Measurements from ENCODE around the gene OSBP2. TPM values are rescaled to one million over a fixed set of nuclear protein-coding genes. Genes with fewer than 3 reads are reported as not detected.

OSBP2 gene
- total and polyA plus RNA-seq, 2 donors, result 0.46 to 1.4 TPM

DNA sequence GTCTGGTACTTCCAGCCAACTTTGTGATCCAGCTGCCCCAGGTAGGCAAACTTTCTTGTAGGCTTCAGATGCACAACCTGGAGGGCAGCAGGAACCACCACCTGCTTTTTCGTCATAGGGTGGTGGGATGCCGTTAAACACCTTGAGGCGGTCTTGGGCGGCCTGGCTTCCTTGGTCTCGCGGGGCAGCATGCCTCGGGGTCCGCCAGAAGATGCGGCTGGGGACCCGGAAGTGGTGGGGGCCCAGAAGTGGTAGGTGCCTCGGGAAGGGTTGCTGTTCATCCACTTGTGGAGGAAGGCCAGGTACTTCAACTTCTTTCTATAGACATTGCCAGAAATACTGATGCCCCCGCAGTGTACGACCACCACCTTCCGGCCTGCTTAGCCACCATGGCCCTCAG lies 40.3 kb upstream of the OSBP2 start:
- no peaks in the 10 kb centered on the region for H3K4me1 ChIP-seq (ENCODE audit: control insufficient read depth in 2 of 2, insufficient read depth in 2 of 2, low read length in 2 of 2)
- 98% methylated on average over 14 of the region's 14 CpGs for WGBS
- H3K36me3 ChIP-seq (ENCODE audit: control insufficient read depth in 2 of 2, insufficient read depth in 2 of 2, low read length in 1 of 2), result no peaks in the 10 kb centered on the region
- H3K27ac ChIP-seq (ENCODE audit: low read depth in 1 of 2, low read length in 1 of 2), result no peak overlapping the region
- no peak for DNase-seq (ENCODE audit: low read depth in 6 of 9, low spot score in 9 of 9)
- no peaks in the 10 kb centered on the region for H3K27me3 ChIP-seq (ENCODE audit: control insufficient read depth in 2 of 2, insufficient read depth in 1 of 2, low read length in 1 of 2)
- H3K9me3 ChIP-seq (ENCODE audit: control insufficient read depth in 2 of 2, insufficient read depth in 1 of 2, low read length in 1 of 2), result no peaks in the 10 kb centered on the region
- H3K4me3 ChIP-seq (ENCODE audit: low read length in 2 of 2), result no peak overlapping the region

DNA sequence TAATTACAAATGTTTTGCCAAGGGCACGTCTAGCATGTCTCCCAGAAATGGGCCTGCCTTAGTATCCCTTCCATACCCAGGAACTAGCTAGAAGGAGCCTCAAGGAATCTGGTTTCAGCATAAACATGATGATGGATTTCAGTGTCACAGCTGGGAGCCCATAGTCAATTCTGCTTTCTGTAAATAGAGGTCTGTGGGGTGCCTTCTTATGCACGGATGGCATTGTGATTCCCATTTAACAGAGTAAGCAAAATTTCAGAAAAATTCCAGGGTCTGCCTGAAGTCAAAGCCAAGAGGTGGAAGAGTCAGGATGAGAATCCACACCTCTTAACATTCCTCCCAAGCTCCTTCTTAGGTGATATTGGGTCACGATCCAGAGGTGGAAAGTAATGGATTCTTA lies 39.1 kb upstream of the OSBP2 start:
- H3K9me3 ChIP-seq (ENCODE audit: control insufficient read depth in 2 of 2, insufficient read depth in 1 of 2, low read length in 1 of 2), result no peaks in the 10 kb centered on the region
- WGBS, result 97% methylated on average over 3 of the region's 3 CpGs
- H3K27ac ChIP-seq (ENCODE audit: low read depth in 1 of 2, low read length in 1 of 2), result no peak overlapping the region

DNA sequence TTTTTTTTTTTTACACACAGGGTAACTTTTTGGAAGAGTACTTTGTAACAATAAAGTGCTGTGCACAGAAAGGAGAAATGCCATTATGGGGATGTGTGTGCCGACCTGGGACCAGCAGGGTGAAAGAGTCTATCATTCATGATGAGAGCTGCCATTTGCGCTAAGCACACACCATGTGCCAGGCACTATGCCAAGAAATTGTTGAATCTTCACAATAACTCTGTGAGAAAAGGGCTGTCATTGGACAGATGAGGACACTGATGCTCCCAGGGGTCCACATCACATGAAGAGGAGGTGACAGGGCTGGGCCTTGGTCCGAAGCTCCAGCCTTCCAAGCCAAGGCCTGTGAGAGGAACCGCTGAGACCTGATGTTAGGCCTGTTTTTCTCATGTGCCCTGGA lies 32.6 kb upstream of the OSBP2 start:
- H3K4me3 ChIP-seq (ENCODE audit: low read length in 2 of 2), result no peak overlapping the region
- no peak overlapping the region for H3K27ac ChIP-seq (ENCODE audit: low read depth in 1 of 2, low read length in 1 of 2)
- WGBS, result 97% methylated on average over 4 of the region's 4 CpGs
- DNase-seq (ENCODE audit: low read depth in 6 of 9, low spot score in 9 of 9), result no peak
- peaks cover 0 to 5% of the 10 kb centered on the region in 2 donors for H3K4me1 ChIP-seq (ENCODE audit: control insufficient read depth in 2 of 2, insufficient read depth in 2 of 2, low read length in 2 of 2)
- no peaks in the 10 kb centered on the region for H3K27me3 ChIP-seq (ENCODE audit: control insufficient read depth in 2 of 2, insufficient read depth in 1 of 2, low read length in 1 of 2)
- H3K36me3 ChIP-seq (ENCODE audit: control insufficient read depth in 2 of 2, insufficient read depth in 2 of 2, low read length in 1 of 2), result peaks cover 7 to 22% of the 10 kb centered on the region in 2 donors
- H3K9me3 ChIP-seq (ENCODE audit: control insufficient read depth in 2 of 2, insufficient read depth in 1 of 2, low read length in 1 of 2), result no peaks in the 10 kb centered on the region

More for the DNA sequence above, 39.1 kb upstream of the OSBP2 start:
- Histone ChIP-seq H3K36me3 (ENCODE audit: control insufficient read depth in 2 of 2, insufficient read depth in 2 of 2, low read length in 1 of 2) (no peaks in the 10 kb centered on the region), H3K27me3 (ENCODE audit: control insufficient read depth in 2 of 2, insufficient read depth in 1 of 2, low read length in 1 of 2) (no peaks in the 10 kb centered on the region), H3K4me3 (ENCODE audit: low read length in 2 of 2) (no peak overlapping the region), H3K4me1 (ENCODE audit: control insufficient read depth in 2 of 2, insufficient read depth in 2 of 2, low read length in 2 of 2) (no peaks in the 10 kb centered on the region)
- no peak for DNase-seq (ENCODE audit: low read depth in 6 of 9, low spot score in 9 of 9)

DNA sequence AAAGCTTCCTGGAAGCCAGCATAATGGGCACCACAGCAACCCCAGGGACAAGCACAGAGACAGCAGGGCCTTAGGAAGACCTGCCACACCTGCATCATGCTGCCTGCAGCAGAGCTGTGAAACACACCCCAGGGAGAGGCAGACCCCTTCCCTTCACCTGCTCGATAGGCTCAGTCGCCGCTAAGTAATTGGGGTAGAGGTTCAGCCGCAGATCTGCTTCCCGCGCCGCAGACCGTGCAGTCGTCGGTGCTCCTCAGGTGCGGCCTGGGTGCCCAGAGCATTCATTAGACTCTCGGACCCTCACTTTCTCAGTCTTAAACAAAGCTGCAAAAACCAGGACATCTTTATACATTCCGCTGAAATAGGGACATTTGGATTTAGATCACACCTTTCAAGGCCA lies 29.9 kb upstream of the OSBP2 start:
- H3K9me3 ChIP-seq (ENCODE audit: control insufficient read depth in 2 of 2, insufficient read depth in 1 of 2, low read length in 1 of 2), result no peaks in the 10 kb centered on the region
- 98% methylated on average over 13 of the region's 13 CpGs for WGBS
- peaks cover 7 to 22% of the 10 kb centered on the region in 2 donors for H3K36me3 ChIP-seq (ENCODE audit: control insufficient read depth in 2 of 2, insufficient read depth in 2 of 2, low read length in 1 of 2)
- DNase-seq (ENCODE audit: low read depth in 6 of 9, low spot score in 9 of 9), result no peak
- H3K27me3 ChIP-seq (ENCODE audit: control insufficient read depth in 2 of 2, insufficient read depth in 1 of 2, low read length in 1 of 2), result peaks cover 7 to 17% of the 10 kb centered on the region in 2 donors
- peaks cover 5 to 8% of the 10 kb centered on the region in 2 donors for H3K4me1 ChIP-seq (ENCODE audit: control insufficient read depth in 2 of 2, insufficient read depth in 2 of 2, low read length in 2 of 2)
- H3K27ac ChIP-seq (ENCODE audit: low read depth in 1 of 2, low read length in 1 of 2), result no peak overlapping the region
- no peak overlapping the region for H3K4me3 ChIP-seq (ENCODE audit: low read length in 2 of 2)

DNA sequence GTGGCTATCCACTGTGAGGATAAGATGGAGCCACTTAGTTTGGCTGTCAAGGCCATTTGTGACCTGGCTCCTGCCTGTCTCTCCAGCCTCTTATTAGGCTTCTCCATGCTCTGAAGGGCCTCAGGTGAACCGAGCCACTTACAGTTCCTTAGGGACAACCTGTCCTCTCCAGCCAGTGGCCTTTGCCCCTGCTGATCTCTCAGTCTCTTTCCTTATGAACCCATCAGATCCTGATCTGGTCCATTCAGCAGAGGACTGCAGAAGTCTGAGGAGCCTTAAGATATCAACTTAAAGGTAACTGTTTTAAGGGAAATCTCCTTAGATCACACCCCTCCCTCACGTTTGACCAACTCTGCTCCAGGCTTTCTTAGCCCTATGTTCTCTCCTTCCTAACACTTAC lies 29.4 kb upstream of the OSBP2 start:
- 92% methylated on average over 2 of the region's 2 CpGs for WGBS
- no peak for DNase-seq (ENCODE audit: low read depth in 6 of 9, low spot score in 9 of 9)
- H3K9me3 ChIP-seq (ENCODE audit: control insufficient read depth in 2 of 2, insufficient read depth in 1 of 2, low read length in 1 of 2), result no peaks in the 10 kb centered on the region
- H3K27ac ChIP-seq (ENCODE audit: low read depth in 1 of 2, low read length in 1 of 2), result no peak overlapping the region
- peaks cover 7 to 21% of the 10 kb centered on the region in 2 donors for H3K27me3 ChIP-seq (ENCODE audit: control insufficient read depth in 2 of 2, insufficient read depth in 1 of 2, low read length in 1 of 2)
- H3K4me1 ChIP-seq (ENCODE audit: control insufficient read depth in 2 of 2, insufficient read depth in 2 of 2, low read length in 2 of 2), result peaks cover 5 to 8% of the 10 kb centered on the region in 2 donors
- H3K4me3 ChIP-seq (ENCODE audit: low read length in 2 of 2), result no peak overlapping the region
- H3K36me3 ChIP-seq (ENCODE audit: control insufficient read depth in 2 of 2, insufficient read depth in 2 of 2, low read length in 1 of 2), result peaks cover 7 to 22% of the 10 kb centered on the region in 2 donors

DNA sequence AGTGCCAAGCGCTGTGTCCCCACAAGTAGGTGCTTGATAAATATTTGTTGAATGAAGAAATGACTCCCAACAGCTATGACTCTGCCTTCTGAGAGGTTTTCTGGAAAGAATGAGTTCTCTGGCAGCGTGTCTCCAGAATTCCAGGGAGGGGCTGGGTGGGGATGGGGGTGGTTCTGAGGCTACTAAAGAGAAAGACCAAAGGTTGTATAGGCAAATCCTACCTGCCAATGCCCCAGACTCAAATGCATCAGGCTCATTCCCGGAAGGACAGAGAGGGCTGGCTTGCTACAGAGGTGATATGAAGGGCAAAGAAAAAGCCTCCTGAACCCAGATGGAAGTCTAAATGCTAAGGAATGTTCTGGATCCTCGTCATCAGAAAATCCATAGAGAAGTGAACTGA lies 28.9 kb upstream of the OSBP2 start:
- no peak for DNase-seq (ENCODE audit: low read depth in 6 of 9, low spot score in 9 of 9)
- Histone ChIP-seq H3K36me3 (ENCODE audit: control insufficient read depth in 2 of 2, insufficient read depth in 2 of 2, low read length in 1 of 2) (peaks cover 7 to 22% of the 10 kb centered on the region in 2 donors), H3K27me3 (ENCODE audit: control insufficient read depth in 2 of 2, insufficient read depth in 1 of 2, low read length in 1 of 2) (peaks cover 7 to 21% of the 10 kb centered on the region in 2 donors), H3K9me3 (ENCODE audit: control insufficient read depth in 2 of 2, insufficient read depth in 1 of 2, low read length in 1 of 2) (no peaks in the 10 kb centered on the region), H3K27ac (ENCODE audit: low read depth in 1 of 2, low read length in 1 of 2) (no peak overlapping the region), H3K4me1 (ENCODE audit: control insufficient read depth in 2 of 2, insufficient read depth in 2 of 2, low read length in 2 of 2) (peaks cover 5 to 8% of the 10 kb centered on the region in 2 donors), H3K4me3 (ENCODE audit: low read length in 2 of 2) (no peak overlapping the region)
- WGBS, result 98% methylated on average over 4 of the region's 4 CpGs

DNA sequence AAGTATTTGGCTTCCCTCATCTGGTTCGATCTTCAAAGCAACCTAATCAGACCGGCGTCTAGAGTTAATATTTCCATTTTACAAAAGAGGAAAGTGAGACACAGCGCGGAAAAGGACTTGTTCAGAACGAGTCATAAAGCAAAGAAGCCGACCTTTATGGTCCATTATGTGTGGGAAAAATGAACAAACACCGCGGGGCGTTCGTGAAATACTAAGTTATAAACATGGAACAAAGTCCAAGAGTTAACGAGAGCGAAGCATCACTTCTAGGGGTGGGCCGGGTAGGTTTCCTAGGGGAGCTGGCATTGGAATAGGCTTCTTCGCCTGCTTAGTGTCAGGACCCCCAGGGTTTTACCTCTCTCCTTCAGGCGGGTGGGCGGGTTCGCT lies 27.6 kb upstream of the OSBP2 start:
- peak in 5 of 9 donors; percentile 1 to 11 (median 7) for DNase-seq (ENCODE audit: low read depth in 6 of 9, low spot score in 9 of 9)
- H3K36me3 ChIP-seq (ENCODE audit: control insufficient read depth in 2 of 2, insufficient read depth in 2 of 2, low read length in 1 of 2), result peaks cover 7 to 18% of the 10 kb centered on the region in 2 donors
- peak overlapping the region; percentile 83 to 85 for H3K4me3 ChIP-seq (ENCODE audit: low read length in 2 of 2)
- under 1% methylated on average over 18 of the region's 18 CpGs for WGBS
- H3K27me3 ChIP-seq (ENCODE audit: control insufficient read depth in 2 of 2, insufficient read depth in 1 of 2, low read length in 1 of 2), result peaks cover 7 to 21% of the 10 kb centered on the region in 2 donors
- H3K4me1 ChIP-seq (ENCODE audit: control insufficient read depth in 2 of 2, insufficient read depth in 2 of 2, low read length in 2 of 2), result peaks cover 5 to 8% of the 10 kb centered on the region in 2 donors
- H3K9me3 ChIP-seq (ENCODE audit: control insufficient read depth in 2 of 2, insufficient read depth in 1 of 2, low read length in 1 of 2), result no peaks in the 10 kb centered on the region
- no peak overlapping the region for H3K27ac ChIP-seq (ENCODE audit: low read depth in 1 of 2, low read length in 1 of 2)

DNA sequence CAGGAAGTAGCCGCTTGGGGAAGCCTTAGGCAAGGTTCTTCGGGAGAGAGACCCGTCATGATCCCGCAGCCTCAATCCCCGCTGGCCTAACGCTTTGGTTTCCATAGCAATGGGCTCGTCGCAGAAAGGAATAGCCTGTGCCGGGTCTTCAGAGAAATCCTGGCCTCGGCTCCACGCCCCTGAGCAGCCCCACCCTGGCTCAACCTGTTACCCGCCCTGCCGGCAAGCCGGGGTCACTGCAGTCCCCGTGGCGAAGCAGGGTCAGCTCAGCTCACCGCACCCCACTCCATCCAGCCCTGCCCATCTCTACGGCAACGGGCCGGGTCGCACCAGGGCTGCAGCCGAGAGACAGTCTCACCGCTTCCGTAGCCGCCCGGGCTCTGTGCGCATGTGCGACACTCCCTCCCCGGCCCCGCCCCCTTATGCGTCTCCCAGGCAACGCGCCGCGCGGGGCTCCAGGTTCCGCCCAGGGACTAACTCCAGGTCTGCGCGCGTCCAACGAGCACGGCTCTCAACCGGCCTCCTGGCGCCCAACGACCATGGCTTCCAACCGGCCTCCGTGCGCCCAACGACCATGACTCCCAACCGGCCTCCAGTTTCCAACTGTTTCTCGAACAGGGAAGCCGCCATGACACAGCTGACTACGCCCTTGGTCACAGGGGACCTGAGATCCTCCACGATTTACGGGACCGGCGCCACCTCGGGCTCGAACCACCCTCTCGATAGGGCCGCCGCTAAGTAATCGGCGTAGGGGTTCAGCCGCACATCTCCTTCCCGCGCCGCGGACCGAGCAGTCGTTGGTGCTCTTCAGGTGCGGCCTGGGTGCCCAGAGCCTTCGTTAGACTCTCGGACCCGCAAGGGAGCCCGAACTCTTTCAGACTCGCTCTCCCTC lies 26.9 kb upstream of the OSBP2 start, which contains the start of gene DUSP18:
DUSP18 (minus strand) TSS at position 382 of the 892 bp plus-strand sequence. CDS start 3,872 bp downstream, outside the sequence.
- peak within 1 kb of the TSS; percentile 83 to 85 for H3K4me3 ChIP-seq (ENCODE audit: low read length in 2 of 2)
- peaks cover 7 to 21% of the 10 kb centered on the region in 2 donors for H3K27me3 ChIP-seq (ENCODE audit: control insufficient read depth in 2 of 2, insufficient read depth in 1 of 2, low read length in 1 of 2)
- peaks cover 7 to 12% of the 10 kb centered on the region in 2 donors for H3K36me3 ChIP-seq (ENCODE audit: control insufficient read depth in 2 of 2, insufficient read depth in 2 of 2, low read length in 1 of 2)
- WGBS, result 2% methylated on average over 77 of the region's 77 CpGs
- H3K9me3 ChIP-seq (ENCODE audit: control insufficient read depth in 2 of 2, insufficient read depth in 1 of 2, low read length in 1 of 2), result no peaks in the 10 kb centered on the region
- no peak within 1 kb of the TSS for H3K27ac ChIP-seq (ENCODE audit: low read depth in 1 of 2, low read length in 1 of 2)
- H3K4me1 ChIP-seq (ENCODE audit: control insufficient read depth in 2 of 2, insufficient read depth in 2 of 2, low read length in 2 of 2), result peaks cover 5 to 8% of the 10 kb centered on the region in 2 donors
- DNase-seq (ENCODE audit: low read depth in 6 of 9, low spot score in 9 of 9), result peak; percentile 69 to 94 (median 87)

DNA sequence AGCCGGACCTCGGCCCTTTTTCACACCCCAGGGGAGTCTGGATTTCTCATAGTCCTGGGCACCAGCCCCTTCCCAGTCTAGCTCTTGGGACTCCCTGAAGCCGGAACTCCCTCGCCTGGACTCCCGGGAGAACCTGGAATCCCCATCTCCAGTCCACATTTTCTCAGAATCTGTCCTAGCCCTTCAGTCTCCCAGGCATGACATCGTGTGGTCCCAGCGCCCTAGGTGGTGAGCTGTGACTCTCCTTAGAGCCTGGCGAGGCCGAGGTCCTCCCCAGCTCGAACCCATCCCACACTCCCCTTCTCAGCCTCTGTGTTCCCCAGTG lies 26.3 kb upstream of the OSBP2 start:
- Histone ChIP-seq H3K27ac (ENCODE audit: low read depth in 1 of 2, low read length in 1 of 2) (no peak overlapping the region), H3K4me3 (ENCODE audit: low read length in 2 of 2) (peak overlapping the region; percentile 83 to 85), H3K27me3 (ENCODE audit: control insufficient read depth in 2 of 2, insufficient read depth in 1 of 2, low read length in 1 of 2) (peaks cover 7 to 21% of the 10 kb centered on the region in 2 donors), H3K9me3 (ENCODE audit: control insufficient read depth in 2 of 2, insufficient read depth in 1 of 2, low read length in 1 of 2) (no peaks in the 10 kb centered on the region), H3K36me3 (ENCODE audit: control insufficient read depth in 2 of 2, insufficient read depth in 2 of 2, low read length in 1 of 2) (peaks cover 2 to 6% of the 10 kb centered on the region in 2 donors), H3K4me1 (ENCODE audit: control insufficient read depth in 2 of 2, insufficient read depth in 2 of 2, low read length in 2 of 2) (peaks cover 5 to 8% of the 10 kb centered on the region in 2 donors)
- WGBS, result 41% methylated on average over 10 of the region's 10 CpGs
- no peak for DNase-seq (ENCODE audit: low read depth in 6 of 9, low spot score in 9 of 9)
